Endometrial microvascular endothelial cells (primary cell): ENCODE results near the gene CAMK4. TPM values are rescaled to one million over a fixed set of nuclear protein-coding genes. Genes with fewer than 3 reads are reported as not detected.
"Not testable (repeated sequence)": the region's sequence is repeated elsewhere in the genome, so short reads cannot be mapped to it uniquely, and the experiment has no call there.

Experiments used
- in situ Hi-C: cut with HindIII; loops from 2 replicates; pipeline ENCODE4 v1.10.0; 2017; ENCODE audit warnings: low sequenced_read_pairs, low pct_unique_long_range_greater_than_20kb; ENCODE audit errors: inconsistent ontology term
- total RNA-seq: library from RNA; depleted of rRNA; stranded (reverse); fragments of >200 nt; gene quantifications from one replicate; pipeline ENCODE4 v1.2.3, GENCODE V29; 2015; ENCODE audit errors: inconsistent ontology term

CAMK4 gene
- total RNA-seq, 1 donor from 2014 or later: 0.19 TPM

DNA sequence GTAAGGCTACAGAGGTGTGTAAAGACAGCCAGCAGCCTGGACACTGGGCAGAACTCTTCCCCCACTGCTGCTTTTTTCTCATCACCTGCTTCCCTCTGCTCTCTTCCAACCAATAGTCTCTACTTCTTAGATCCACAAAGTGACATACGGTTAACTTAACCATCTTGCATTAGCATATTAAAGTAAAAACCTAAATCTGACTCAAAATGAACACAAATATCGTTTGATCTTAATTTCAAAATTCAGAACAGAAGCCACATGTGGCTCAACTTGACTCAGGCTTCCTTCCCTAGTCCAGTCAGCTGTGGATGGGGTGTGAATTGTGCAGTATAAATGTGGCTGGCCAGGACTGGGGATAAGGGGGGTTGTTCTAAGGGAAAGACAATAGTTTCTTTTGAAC, 173.8 kb downstream of the CAMK4 start:
- in situ Hi-C loops: no loop called here

DNA sequence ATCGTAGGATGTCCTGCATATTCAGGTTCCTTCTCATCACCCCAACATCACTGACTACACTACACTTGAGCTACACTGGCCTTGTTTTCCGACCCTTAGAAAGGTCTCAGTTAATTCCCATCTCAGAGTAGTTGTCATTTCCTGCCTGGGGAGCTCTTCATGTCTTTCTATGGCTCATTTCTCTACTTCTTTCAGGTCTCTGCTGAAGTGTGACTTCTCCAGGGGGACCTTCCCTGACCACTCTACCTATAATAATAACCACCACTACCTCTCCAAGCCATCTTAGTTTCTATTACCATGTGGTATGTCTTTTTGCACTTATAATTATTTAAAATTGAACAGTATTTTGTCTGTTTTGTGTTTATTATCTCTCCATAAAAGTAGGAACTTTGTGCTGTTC, 174.9 kb downstream of the CAMK4 start:
- in situ Hi-C loops: no loop called here

DNA sequence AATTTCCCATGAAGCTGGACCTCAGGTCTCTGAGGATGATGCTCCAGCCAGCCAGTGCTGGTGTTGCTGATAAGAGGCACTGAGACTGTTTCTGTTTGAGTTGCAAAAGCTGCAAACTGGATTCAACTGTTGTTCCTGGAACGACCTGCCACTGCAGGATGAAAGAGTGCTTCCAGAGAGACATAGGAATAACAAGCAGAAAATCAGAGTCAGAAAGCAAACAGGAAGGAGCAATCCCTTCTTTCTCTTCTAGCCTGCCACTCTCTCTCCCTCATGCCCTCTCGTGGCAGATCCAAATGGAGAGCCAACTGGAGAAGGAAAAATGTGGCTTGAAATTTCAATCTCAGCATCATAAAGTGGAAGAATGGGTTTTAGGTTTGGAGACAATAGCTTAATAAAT, 177.7 kb downstream of the CAMK4 start:
- in situ Hi-C loops: no loop called here

DNA sequence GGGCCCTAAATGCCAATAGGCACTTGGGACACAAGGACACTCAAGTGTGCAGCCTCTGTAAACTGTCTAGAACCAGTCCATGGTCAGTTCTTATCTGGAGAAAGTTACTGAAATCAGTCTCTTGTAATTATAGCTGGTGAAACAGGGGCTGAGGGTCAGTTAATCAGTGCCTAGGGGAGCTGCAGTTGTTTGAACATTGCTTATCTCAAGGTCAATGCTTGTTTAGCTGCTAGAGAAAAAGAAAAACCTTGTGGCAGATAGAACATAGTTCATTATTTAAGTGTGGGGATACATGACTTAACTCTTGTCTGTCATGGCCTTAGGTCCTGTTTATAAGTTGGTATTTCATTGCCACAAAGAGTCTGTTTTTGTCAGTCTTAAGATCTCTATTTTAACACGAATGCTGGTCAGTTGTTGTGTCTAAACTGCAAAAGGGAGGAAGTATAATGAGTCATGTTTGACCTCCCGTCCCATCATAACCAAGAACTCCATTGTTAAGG, 180.1 kb downstream of the CAMK4 start:
- in situ Hi-C loops: no loop called here

DNA sequence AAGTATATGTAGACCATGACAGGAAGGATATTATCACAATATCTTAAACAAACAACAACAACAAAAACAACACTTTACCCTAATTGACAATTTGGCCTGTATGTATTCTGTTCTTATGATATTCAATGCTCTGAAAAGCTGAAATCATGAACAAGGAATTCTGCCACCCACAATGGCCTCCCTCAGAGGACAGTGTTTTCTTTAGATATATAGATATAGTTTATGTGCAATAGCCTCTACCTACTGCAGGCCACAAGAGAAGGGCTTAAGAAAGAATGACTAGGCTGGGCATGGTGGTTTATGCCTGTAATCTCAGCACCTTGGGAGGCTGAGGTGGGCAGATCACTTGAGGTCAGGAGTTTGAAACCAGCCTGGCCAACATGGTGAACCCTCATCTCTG, 183.4 kb downstream of the CAMK4 start:
- in situ Hi-C loops: no loop called here

DNA sequence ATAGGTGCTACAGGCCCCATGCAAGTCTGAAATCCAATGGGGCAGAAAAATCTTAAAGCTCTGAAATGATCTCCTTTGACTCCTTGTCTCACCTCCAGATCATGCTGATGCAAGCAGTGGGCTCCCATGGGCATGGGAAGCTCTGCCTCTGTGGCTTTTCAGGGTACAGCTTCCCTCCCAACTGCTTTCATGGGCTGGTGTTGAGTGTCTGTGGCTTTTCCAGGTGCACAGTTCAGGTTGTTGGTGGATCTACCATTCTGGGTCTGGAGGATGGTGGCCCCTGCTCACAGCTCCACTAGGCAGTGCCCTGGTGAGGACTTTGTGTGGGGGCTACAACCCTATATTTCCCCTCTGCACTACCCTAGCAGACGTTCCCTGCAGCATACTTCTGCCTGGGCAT, 184.6 kb downstream of the CAMK4 start:
- in situ Hi-C loops: no loop called here

DNA sequence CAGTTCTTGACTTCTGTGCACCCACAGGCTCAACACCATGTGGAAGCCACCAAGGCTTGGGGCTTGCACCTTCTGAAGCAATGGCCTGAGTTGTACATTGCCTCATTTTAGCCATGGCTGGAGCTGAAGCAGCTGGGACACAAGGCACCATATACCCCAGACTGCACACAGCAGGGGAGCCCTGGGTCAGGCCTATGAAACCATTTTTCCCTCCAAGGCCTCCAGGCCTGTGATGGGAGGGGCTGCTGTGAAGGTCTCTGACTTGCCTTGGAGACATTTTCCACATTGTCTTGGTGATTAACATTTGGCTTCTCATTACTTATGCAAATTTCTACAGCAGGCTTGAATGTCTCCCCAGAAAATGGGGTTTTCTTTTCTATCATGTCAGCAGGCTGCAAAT, 185.1 kb downstream of the CAMK4 start:
- in situ Hi-C loops: not testable (repeated sequence)

DNA sequence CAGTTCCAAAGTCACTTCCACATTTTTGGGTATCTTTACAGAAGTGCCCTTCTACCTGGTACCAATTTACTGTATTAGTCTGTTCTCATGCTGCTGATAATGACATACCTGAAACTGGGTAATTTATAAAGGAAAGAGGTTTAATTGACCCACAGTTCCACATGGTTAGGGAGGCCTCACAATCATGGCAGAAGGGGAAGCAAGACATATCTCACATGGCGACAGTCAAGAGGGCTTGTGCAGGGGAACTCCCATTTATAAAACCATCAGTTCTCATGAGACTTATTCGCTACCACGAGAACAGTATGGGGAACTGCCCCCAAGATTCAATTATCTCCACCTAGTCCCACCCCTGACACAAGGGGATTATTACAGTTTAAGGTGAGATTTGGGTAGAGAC, 185.9 kb downstream of the CAMK4 start:
- in situ Hi-C loops: not testable (repeated sequence)

DNA sequence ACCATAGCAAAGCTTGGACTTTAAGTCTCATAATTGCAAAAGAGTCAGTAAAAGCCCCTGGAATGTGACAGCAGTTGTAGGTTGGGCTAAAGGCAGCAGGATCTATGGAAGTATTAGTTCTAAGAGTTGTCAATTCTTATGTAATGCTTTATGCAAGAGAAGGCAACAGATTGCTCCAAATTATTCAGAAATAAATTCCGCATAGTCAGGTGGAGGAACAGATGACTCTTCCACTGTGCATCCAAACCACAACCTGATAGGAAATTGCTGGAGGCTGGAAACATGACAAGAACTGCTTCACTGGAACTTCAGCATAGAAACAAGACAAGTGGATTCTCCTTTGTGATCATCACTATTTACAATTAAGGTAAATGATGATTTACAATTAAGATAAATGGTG, 187.1 kb downstream of the CAMK4 start:
- in situ Hi-C loops: no loop called here

DNA sequence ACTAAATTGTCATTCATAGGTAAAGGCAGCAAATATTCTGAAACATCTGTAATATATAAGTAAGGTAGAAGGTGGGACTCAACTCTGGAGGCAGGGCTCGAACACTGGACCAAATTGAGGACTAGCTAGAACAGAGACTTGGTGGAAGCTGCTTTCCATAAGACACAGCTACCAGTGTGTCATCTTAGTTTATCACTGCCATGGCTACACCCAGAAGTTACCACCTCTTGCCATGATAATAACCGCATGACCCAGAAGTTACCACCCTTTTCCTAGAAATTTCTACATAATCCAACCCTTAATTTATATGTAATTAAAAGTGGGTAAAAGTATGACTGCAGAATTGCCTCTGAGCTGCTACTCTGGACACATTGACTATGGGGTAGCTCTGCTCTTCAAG, 188.4 kb downstream of the CAMK4 start:
- in situ Hi-C loops: no loop called here

DNA sequence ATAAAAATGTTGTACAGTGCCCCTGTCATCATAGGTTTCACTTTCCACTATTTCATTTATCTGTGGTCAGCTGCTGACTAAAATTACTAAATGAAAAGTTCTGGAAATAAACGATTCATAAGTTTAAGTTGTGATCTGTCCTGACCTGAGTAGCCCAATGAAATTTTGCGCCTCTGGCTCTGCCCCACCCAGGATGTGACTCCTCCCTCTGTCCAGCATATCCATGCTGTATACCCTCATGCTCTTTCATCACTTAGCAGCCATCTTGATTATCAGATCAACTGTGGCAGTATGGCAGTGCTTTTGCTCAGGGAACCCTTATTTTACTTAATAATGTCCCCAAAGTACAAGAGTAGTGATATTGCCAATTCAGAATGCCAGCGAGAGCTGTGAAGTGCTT, 190.9 kb downstream of the CAMK4 start:
- in situ Hi-C loops: no loop called here

DNA sequence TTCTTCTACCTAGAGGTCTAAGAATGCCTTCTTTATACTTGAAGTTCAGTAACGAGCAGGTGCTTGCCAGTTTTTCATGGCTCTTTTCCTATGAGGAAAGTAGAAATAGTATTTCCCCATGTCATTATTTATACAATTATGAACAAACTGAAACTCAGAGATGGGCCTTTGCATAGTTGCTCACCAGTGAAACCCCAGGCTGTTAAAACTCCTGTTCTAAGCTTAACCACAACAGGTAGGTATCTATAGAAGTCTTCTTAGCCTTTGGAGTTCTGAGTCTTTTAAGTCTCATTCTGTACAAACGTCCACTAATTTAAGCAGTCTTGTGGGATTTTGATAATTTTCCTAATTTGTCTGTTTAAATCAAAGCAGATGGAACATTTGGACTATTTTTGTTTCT, 198.1 kb downstream of the CAMK4 start:
- in situ Hi-C loops: no loop called here

DNA sequence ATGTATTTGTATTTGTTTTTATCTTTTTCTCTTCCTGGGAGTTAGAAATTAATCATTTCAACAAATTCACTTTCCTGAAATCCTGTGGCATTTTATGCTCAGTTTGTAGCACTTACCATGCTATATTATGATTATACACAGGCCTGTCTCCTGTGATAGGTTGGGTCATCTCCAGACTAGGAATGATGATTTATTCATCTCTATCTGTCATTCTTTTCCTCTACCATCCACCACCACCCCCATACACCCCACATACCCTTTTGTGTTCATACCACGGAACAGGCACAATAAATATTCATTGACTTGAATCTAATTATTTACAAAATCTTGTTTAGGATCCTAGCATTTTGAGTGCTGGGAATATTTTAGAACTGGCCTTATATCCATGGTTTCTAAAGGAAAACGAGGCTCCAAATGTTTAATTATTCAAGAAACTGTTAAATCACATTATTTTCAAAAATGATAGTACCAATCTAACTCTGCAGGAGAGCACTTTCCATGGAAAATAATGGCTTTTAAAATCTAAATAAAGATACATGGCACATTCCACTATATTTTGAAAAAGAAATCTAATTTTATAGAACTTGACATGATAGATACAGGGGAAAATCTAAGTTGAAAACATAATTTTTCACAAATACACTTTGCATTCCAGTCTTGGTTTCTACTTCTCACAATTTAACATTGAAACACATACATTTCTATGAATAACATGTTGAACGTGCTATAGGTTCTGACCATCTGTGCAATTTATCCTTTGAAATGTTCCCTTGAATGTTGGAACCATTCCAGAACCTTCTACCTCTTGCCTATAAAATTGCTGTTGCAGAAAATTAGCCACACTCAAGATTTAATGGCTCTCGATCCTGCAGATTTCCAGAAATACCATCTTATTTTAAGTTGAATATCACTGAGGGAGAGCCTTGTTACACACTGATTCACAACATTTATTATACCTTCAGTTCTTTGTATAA, 198.8 kb downstream of the CAMK4 start:
- in situ Hi-C loops: no loop called here

DNA sequence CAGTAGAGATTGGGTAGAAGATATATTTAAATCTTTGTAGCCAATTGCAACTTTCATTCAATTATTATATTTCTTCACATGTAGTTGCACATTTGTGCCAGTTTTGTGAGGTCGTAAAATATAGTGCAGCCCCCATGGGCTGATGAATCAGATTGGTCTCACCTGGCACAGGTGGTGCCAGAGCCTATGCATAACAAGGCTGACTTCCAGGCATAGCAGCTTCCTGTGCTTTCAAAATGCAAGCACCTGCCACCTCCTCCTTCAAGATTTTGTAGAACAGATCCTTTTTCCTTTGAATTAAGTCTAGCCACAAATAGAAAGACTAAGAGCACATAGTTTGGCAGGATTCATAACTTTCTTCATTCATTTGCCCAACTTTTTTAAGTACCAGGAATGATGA, 201.0 kb downstream of the CAMK4 start:
- in situ Hi-C loops: no loop called here

DNA sequence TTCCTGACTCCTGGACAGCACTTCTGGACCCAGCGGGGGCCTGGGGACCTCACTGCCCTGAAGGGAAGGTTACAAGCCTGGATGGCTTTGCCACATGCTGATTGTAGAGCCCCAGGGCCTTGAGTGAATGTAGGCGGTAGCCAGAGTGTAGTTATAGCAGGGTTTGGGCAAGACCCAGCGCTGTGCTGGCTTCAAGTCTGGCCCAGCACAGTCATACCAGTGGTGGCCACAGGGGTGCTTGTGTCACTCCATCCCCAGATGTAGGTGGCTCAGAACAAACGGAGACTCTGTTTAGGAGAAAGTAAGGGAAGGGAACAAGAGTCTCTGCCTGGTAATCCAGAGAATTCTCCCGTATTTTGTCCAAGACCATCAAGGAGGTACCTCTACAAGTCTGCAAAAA, 203.6 kb downstream of the CAMK4 start:
- in situ Hi-C loops: no loop called here

DNA sequence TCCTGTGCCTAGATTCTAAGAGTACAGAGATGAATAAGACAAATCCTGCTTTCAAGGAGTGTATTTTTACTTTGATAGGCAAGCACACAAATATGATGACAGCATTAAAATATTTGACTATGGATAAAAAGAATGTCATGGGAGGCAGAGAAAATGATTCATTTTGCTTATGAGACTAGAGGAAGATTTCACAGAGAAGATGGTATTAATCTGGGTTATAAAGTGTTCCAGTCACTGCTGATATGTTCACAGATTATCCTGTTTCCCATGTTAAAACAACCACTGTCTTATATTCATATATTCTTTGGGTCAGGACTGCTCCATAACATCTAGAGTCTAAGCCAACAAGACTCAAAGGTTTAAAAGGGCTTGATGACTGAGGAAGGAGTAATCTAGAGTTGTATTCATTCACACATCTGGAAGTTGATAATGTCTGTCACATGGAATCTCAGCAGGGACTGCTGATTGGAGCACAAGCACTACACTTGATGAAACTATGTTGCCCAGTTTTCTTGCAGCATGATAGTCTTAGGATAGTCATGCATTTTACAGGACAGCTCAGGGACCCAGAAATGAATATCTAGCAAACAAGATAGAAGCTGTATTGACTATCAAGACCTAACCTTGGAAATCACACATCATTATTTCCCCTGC, 208.8 kb downstream of the CAMK4 start:
- in situ Hi-C loops: no loop called here

DNA sequence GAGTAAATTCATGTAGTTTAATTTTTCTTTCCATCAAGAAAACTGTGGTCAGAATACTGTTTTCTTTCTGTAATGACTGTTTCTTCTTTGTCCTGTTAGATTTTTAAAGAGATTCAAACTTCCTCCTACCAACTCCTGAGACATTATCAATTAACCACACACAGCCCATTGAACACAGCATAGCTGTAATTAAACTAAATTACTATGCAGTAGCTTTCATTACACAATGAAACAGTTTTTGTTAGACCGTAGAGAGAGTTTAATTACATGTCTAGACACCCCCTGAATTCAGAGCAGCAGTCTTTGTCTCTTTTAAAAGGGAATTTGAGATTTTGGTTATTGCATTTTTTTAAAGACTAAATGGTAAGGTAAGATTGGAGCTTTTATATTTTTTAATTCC, 210.6 kb downstream of the CAMK4 start:
- in situ Hi-C loops: no loop called here

DNA sequence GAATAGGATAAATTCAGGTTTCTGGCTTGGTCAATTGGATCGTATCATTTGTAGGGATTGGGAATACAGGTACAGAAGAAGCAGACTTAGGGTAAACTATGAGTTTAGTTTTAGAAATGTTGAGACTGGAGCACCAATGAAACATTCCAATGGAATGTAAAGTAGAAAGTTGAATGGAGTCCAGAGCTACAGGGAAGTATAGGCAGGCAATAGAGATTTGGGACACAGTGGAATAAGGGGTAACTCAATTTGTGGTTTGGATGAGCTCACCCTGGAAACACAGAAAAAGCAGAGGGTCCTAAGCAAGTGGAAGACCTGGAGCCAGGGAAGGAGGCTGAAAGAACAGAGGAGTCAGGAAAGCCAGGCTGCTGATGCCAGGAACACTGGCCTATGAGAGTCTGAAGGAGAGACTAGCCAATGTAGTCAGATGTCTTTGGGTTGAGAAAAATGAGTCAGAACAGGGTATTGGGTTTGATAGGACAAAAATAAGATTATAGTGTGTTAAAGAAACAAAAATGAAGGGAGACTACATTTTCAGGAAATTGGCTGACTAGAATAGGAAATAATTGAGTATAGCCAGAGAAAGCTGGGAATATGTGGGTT, 215.4 kb downstream of the CAMK4 start:
- in situ Hi-C loops: no loop called here

DNA sequence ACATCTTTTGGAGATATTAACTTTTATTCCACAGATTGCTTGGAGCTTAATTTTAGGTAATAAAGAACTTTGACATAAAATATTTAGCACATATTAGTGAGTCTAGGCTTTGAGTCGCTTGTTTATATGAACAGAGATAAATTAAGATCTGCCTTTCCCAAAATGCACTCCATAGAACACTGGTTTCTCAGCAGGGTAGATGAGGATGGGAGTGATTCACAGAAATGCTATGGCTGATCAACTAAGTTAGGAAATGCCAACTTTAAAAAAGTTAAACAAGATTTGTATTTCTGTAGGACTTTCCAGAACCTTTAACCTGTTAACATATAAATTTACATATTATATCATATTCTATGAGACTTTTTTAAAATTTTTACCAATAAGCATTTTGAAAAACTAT, 222.9 kb downstream of the CAMK4 start:
- in situ Hi-C loops: no loop called here

DNA sequence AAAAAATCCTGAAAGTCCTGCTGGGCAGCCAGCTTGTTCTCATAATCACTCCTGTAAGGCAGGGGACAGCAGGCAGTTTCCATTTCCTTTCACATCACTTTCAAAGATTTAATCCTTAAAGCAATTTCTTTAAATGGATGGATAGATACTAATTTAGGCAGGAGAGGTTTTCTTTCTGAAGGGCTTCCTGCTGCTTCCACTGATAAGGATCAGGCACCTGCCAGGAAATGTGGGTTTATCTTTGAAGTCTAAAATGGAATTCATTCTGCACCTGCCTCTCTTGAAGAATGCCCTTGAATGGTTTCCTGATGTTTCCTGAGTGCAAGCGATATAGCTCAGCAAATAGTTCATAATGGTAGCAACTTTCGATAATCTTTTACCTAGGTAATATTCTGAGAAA, 223.6 kb downstream of the CAMK4 start:
- in situ Hi-C loops: no loop called here
